B cell (primary cell): Measurements from ENCODE around the gene METTL9. TPM values are rescaled to one million over a fixed set of nuclear protein-coding genes. Genes with fewer than 3 reads are reported as not detected.
"Not testable (repeated sequence)": the region's sequence is repeated elsewhere in the genome, so short reads cannot be mapped to it uniquely, and the experiment has no call there.

Experiments used
- ATAC-seq: fragments of 200-7000 bp; cut with Tn5 transposase; one replicate; pipeline ENCODE4 v1.10.0; 2021; ENCODE audit warnings: low read depth, mild to moderate bottlenecking, moderate number of reproducible peaks, moderate library complexity
- CTCF ChIA-PET: fragments of 350-600 bp; sonication (Branson Sonifier 250); formaldehyde crosslinking; loops from one replicate; lab custom pipeline; 2021; ENCODE audit warnings: antibody characterized with exemption, inconsistent platforms; lab: Charles Lee
- POLR2A ChIA-PET: fragments of 350-600 bp; sonication (Branson Sonifier 250); formaldehyde crosslinking; loops from one replicate; lab custom pipeline; 2021; ENCODE audit warnings: antibody characterized with exemption; lab: Charles Lee
- DNase-seq: peaks from one replicate; pipeline ENCODE4 v3.0.0; 2013
- H2AFZ ChIP-seq: 2 replicates; pipeline ENCODE4 v1.6.1; 2012; ENCODE audit warnings: mild to moderate bottlenecking, low read depth, low read length; ENCODE audit not compliant: insufficient read depth, poor library complexity, severe bottlenecking
- H3K27ac ChIP-seq, 2 donors: 1 replicate in 1 of 2; 2 replicates in 1 of 2; pipeline ENCODE4 v1.5.1; 2012 to 2013; ENCODE audit warnings: low read length in 2 of 2, mild to moderate bottlenecking in 2 of 2, moderate library complexity in 1 of 2
- H3K27me3 ChIP-seq, 4 experiments: fragments of 200-600 bp in 1 of 4; sonication (generic) in 1 of 4; replicated peaks in 1 of 4; 1 replicate in 2 of 4; 2 replicates in 2 of 4; pipeline versions ENCODE4 v1.6.1 to v1.7.0; 2013 to 2016; ENCODE audit warnings: low read length in 3 of 4, mild to moderate bottlenecking in 2 of 4, mixed read lengths in 1 of 4, moderate library complexity in 1 of 4; ENCODE audit not compliant: insufficient read depth in 4 of 4, control insufficient read depth in 3 of 4; ENCODE audit errors: control extremely low read depth in 1 of 4
- H3K36me3 ChIP-seq, 2 experiments: replicated peaks in 1 of 2; 1 replicate in 1 of 2; 2 replicates in 1 of 2; pipeline versions ENCODE4 v1.6.1 to v1.7.1; 2013; ENCODE audit warnings: low read length in 1 of 2; ENCODE audit not compliant: insufficient read depth in 2 of 2, control insufficient read depth in 1 of 2; ENCODE audit errors: control extremely low read depth in 1 of 2, extremely low read depth in 1 of 2
- H3K4me1 ChIP-seq, 2 donors: fragments of 200-600 bp in 1 of 2; sonication (generic) in 1 of 2; 1 replicate in 1 of 2; 2 replicates in 1 of 2; pipeline versions ENCODE4 v1.5.1 to v1.6.1; 2013 to 2017; ENCODE audit warnings: low read length in 2 of 2; ENCODE audit not compliant: control insufficient read depth in 2 of 2, insufficient read depth in 2 of 2
- H3K4me2 ChIP-seq: replicated peaks from 2 replicates; pipeline ENCODE3; 2012; ENCODE audit warnings: mild to moderate bottlenecking, low read depth, low read length; ENCODE audit not compliant: poor library complexity, severe bottlenecking
- H3K4me3 ChIP-seq, 5 experiments: fragments of 200-600 bp in 1 of 5; sonication (generic) in 1 of 5; 1 replicate in 3 of 5; 2 replicates in 2 of 5; pipeline versions ENCODE4 v1.5.1 to v1.7.0; 2011 to 2016; ENCODE audit warnings: low read length in 4 of 5, mild to moderate bottlenecking in 4 of 5, low read depth in 2 of 5, control low read depth in 1 of 5, moderate library complexity in 1 of 5; ENCODE audit not compliant: insufficient read depth in 1 of 5; ENCODE audit errors: control extremely low read depth in 1 of 5, extremely low read depth in 1 of 5
- H3K79me2 ChIP-seq: fragments of 200-600 bp; sonication (generic); one replicate; pipeline ENCODE4 v1.6.0; 2016; ENCODE audit warnings: low read length; ENCODE audit not compliant: control insufficient read depth, insufficient read depth
- H3K9ac ChIP-seq: fragments of 200-600 bp; sonication (generic); 2 replicates; pipeline ENCODE4 v1.6.1; 2017; ENCODE audit warnings: mild to moderate bottlenecking, low read length, moderate library complexity
- H3K9me3 ChIP-seq, 3 donors: one replicate each; pipeline versions ENCODE4 v1.6.1 to v1.7.1; 2013; ENCODE audit warnings: low read length in 2 of 3; ENCODE audit not compliant: control insufficient read depth in 2 of 3, insufficient read depth in 1 of 3; ENCODE audit errors: control extremely low read depth in 1 of 3
- H4K20me1 ChIP-seq: 2 replicates; pipeline ENCODE4 v1.6.0; 2012; ENCODE audit warnings: mild to moderate bottlenecking, low read length; ENCODE audit not compliant: insufficient read depth, control insufficient read depth, poor library complexity, severe bottlenecking
- H3K27ac Mint-ChIP-seq: one replicate; pipeline ENCODE4 v1.8.0; 2021; ENCODE audit warnings: mixed read lengths
- H3K27me3 Mint-ChIP-seq: one replicate; pipeline ENCODE4 v1.8.0; 2021; ENCODE audit warnings: mixed read lengths
- H3K4me1 Mint-ChIP-seq: one replicate; pipeline ENCODE4 v1.8.0; 2021; ENCODE audit warnings: mixed read lengths
- H3K4me3 Mint-ChIP-seq: one replicate; pipeline ENCODE4 v1.8.0; 2021; ENCODE audit warnings: mixed read lengths
- H3K9me3 Mint-ChIP-seq: one replicate; pipeline ENCODE4 v1.8.0; 2022; ENCODE audit warnings: mixed read lengths; ENCODE audit not compliant: insufficient read depth
- WGBS: methylation state at CpG from one replicate; pipeline ENCODE4 v1.1.5; 2013; ENCODE audit warnings: missing lambda C conversion rate; ENCODE audit not compliant: insufficient coverage; 5-methylcytosine and 5-hydroxymethylcytosine counted together
- intact Hi-C: fragments of 100-400 bp; cut with micrococcal nuclease; formaldehyde crosslinking; loops from one replicate; pipeline ENCODE4 v1.10.0; 2022
- polyA plus RNA-seq: library from polyadenylated mRNA; depleted of rRNA; stranded (reverse); fragments of >200 nt; gene quantifications from 2 replicates; pipeline ENCODE4 v1.2.3, GENCODE V29; 2012
- total RNA-seq, 2 donors: library from RNA; stranded (reverse); fragments of 120-200 nt in 1 of 2; gene quantifications; 1 replicate in 1 of 2; 2 replicates in 1 of 2; pipeline versions ENCODE4 v1.2.3 to v1.2.4, GENCODE V29; 2013 to 2022

METTL9 gene
- total and polyA plus RNA-seq, 2 donors (not counting 1 experiment from before 2014, with no cell fraction given) = 34.0 to 57.7 TPM

- H3K9me3 Mint-ChIP-seq, H4K20me1 ChIP-seq, H3K4me3 ChIP-seq, POLR2A ChIA-PET, H3K27me3 ChIP-seq, H3K36me3 ChIP-seq, H3K9me3 ChIP-seq, H3K4me3 Mint-ChIP-seq, H3K27ac Mint-ChIP-seq, CTCF ChIA-PET, H3K4me2 ChIP-seq, ATAC-seq, DNase-seq, H3K27me3 Mint-ChIP-seq, H3K27ac ChIP-seq, H2AFZ ChIP-seq, H3K9ac ChIP-seq: not testable (repeated sequence)
- H3K4me1 Mint-ChIP-seq = peaks cover 27% of the 10 kb centered on the region
- WGBS = 94% methylated on average over 3 of the region's 7 CpGs
- peaks cover 27 to 34% of the 10 kb centered on the region in 2 donors for H3K4me1 ChIP-seq
- peaks cover 10% of the 10 kb centered on the region for H3K79me2 ChIP-seq
- intact Hi-C loops = loop anchor here (10.0 kb wide), 5 partner anchors 246 to 1884 kb away; partner anchors contain the start of genes DCUN1D3, DNAH3, LDAF1 and LYRM1
Measured at GRCh38 chr16:21551076-21551475, 48.3 kb upstream of the METTL9 start.

- peaks cover 27% of the 10 kb centered on the region for H3K4me1 Mint-ChIP-seq
- H3K27me3 ChIP-seq, H3K36me3 ChIP-seq, POLR2A ChIA-PET, H3K4me2 ChIP-seq, H3K27ac ChIP-seq, ATAC-seq, H4K20me1 ChIP-seq, H3K9ac ChIP-seq, H2AFZ ChIP-seq, CTCF ChIA-PET, H3K9me3 Mint-ChIP-seq, H3K4me3 ChIP-seq, H3K27me3 Mint-ChIP-seq, H3K4me3 Mint-ChIP-seq, H3K27ac Mint-ChIP-seq, H3K9me3 ChIP-seq, DNase-seq: not testable (repeated sequence)
- Histone ChIP-seq H3K4me1 (peaks cover 27 to 34% of the 10 kb centered on the region in 2 donors), H3K79me2 (peaks cover 10% of the 10 kb centered on the region)
- intact Hi-C loops = loop anchor here (10.0 kb wide), 5 partner anchors 247 to 1883 kb away; partner anchors contain the start of genes DCUN1D3, DNAH3, LDAF1 and LYRM1
- WGBS = 91% methylated on average over 12 of the region's 17 CpGs
Measured at GRCh38 chr16:21551600-21551999, 47.8 kb upstream of the METTL9 start.

- not testable (repeated sequence) for H2AFZ ChIP-seq, H3K27ac ChIP-seq, ATAC-seq, H3K4me3 ChIP-seq, H3K27me3 ChIP-seq, H4K20me1 ChIP-seq, H3K36me3 ChIP-seq, H3K27me3 Mint-ChIP-seq, H3K9me3 ChIP-seq, H3K9ac ChIP-seq, H3K9me3 Mint-ChIP-seq, H3K4me2 ChIP-seq
- CTCF ChIA-PET = interaction anchor here (0.7 to 3.6 kb wide), 7 partner anchors 10 to 650 kb away, joined by 3 to 29 read pairs (median 3); no protein-coding TSS in a partner anchor
- Mint-ChIP-seq H3K4me1 (peaks cover 27% of the 10 kb centered on the region), H3K27ac (peak overlapping the region; percentile 80), H3K4me3 (peak overlapping the region; percentile 34)
- peaks cover 27 to 34% of the 10 kb centered on the region in 2 donors for H3K4me1 ChIP-seq
- peak; percentile 48 for DNase-seq
- intact Hi-C loops = loop anchor here (1.0 to 10.0 kb wide), 8 partner anchors 249 to 1881 kb away; partner anchors contain the start of genes DCUN1D3, DNAH3, LDAF1 and LYRM1
- WGBS = 96% methylated on average over 16 of the region's 19 CpGs
- peaks cover 10% of the 10 kb centered on the region for H3K79me2 ChIP-seq
- POLR2A ChIA-PET = interaction anchor here (0.7 to 1.0 kb wide), 3 partner anchors 11 to 34 kb away, joined by 4 to 6 read pairs (median 5); no protein-coding TSS in a partner anchor
Measured at GRCh38 chr16:21553481-21554296, 45.7 kb upstream of the METTL9 start.
